Transverse colon (tissue), 4 donors: ENCODE measurements around the gene SLC49A3. TPM values are rescaled to one million over a fixed set of nuclear protein-coding genes. Genes with fewer than 3 reads are reported as not detected.

Experiments used
- DNase-seq: peaks from one replicate; pipeline ENCODE4 v3.0.0-alpha.2; 2019
- H3K27ac ChIP-seq, 4 donors: fragments of 200-600 bp; sonication (generic); 2 replicates each; pipeline ENCODE4 v1.5.1; 2016 to 2018; ENCODE audit warnings: inconsistent platforms in 4 of 4
- H3K27me3 ChIP-seq: fragments of 200-600 bp; sonication (generic); 2 replicates; pipeline ENCODE4 v1.5.1; 2017; ENCODE audit warnings: inconsistent platforms
- H3K36me3 ChIP-seq, 4 donors: fragments of 200-600 bp; sonication (generic); 2 replicates each; pipeline ENCODE4 v1.5.1; 2017 to 2019; ENCODE audit warnings: inconsistent platforms in 4 of 4
- H3K4me1 ChIP-seq, 4 donors: fragments of 200-600 bp; sonication (generic); 2 replicates each; pipeline ENCODE4 v1.5.1; 2017 to 2020; ENCODE audit warnings: inconsistent platforms in 4 of 4
- H3K4me3 ChIP-seq, 4 donors: fragments of 200-600 bp; sonication (generic); 1 replicate in 1 of 4; 2 replicates in 3 of 4; pipeline versions ENCODE4 v1.5.1 to v1.6.1; 2017 to 2019; ENCODE audit warnings: inconsistent platforms in 4 of 4
- H3K9me3 ChIP-seq, 2 donors: fragments of 200-600 bp; sonication (generic); 2 replicates each; pipeline ENCODE4 v1.5.1; 2017 to 2019; ENCODE audit warnings: inconsistent platforms in 2 of 2
- CTCF ChIP-seq, 5 experiments: fragments of 200-600 bp in 3 of 5; fragments of 450-650 bp in 2 of 5; sonication (generic) in 3 of 5; IDR thresholded peaks; 1 replicate in 2 of 5; 2 replicates in 3 of 5; pipeline ENCODE4 v1.5.1; 2016 to 2017; ENCODE audit warnings: antibody characterized with exemption in 5 of 5, inconsistent platforms in 3 of 5, mild to moderate bottlenecking in 2 of 5, moderate library complexity in 1 of 5
- EP300 ChIP-seq: sonication (generic); formaldehyde crosslinking; IDR thresholded peaks from one replicate; pipeline ENCODE4 v1.6.1; 2017; ENCODE audit warnings: antibody characterized with exemption, low read depth
- POLR2A ChIP-seq: fragments of 450-650 bp; IDR thresholded peaks from one replicate; pipeline ENCODE4 v1.6.1; 2016; ENCODE audit warnings: antibody characterized with exemption, mild to moderate bottlenecking, moderate library complexity
- POLR2AphosphoS5 ChIP-seq, 3 donors: sonication (generic); formaldehyde crosslinking; IDR thresholded peaks; one replicate each; pipeline ENCODE4 v1.6.1; 2016; ENCODE audit warnings: antibody characterized with exemption in 3 of 3
- WGBS, 2 donors: methylation state at CpG; one replicate each; pipeline ENCODE4 v1.1.5; 2018; ENCODE audit warnings: low coverage in 1 of 2; 5-methylcytosine and 5-hydroxymethylcytosine counted together
- in situ Hi-C, 4 donors: fragments of 200-750 bp; cut with MboI; loops; one replicate each; pipeline versions ENCODE4 v1.15.0 to v1.15.1; 2017; ENCODE audit warnings: low sequenced_read_pairs in 3 of 4, low pct_ligation_motif_present in 1 of 4, low pct_unique_long_range_greater_than_20kb in 1 of 4
- intact Hi-C: fragments of 100-400 bp; cut with DNase I; formaldehyde crosslinking; loops from one replicate; pipeline ENCODE4 v1.15.1; 2023; ENCODE audit warnings: low total_unique reads
- total RNA-seq, 4 donors: library from RNA; depleted of rRNA; stranded (reverse); fragments of >200 nt; gene quantifications; one replicate each; pipeline ENCODE4 v1.1.0, GENCODE V29; 2016

SLC49A3 gene
- total RNA-seq, 4 donors from 2014 or later = 1.2 to 17.6 (median 9.2) TPM

DNA sequence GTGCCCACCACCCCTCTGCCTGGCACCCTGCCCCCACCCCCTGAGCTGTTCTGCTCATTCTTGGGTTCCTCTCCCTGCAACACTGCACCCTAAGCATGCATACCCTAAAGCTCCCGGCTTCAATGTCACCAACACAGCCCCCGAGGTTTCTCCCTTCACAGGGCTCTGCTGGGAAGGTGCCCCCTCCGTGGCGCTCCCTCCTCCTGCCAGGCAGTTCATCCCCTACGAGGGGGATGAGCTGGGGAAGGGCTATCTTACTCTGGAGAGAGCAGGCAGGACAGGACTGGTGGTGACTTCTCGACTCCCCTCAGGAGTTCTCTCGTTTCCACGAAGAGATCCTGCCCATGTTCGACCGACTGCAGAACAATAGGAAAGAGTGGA, 21.4 kb downstream of the SLC49A3 start:
- no peak overlapping the region for H3K4me3 ChIP-seq
- 68% methylated on average over 10 of the region's 10 CpGs; no CpG with 5 or more reads in 1 of the 2 donors for WGBS, 2 donors
- H3K9me3 ChIP-seq = no peaks in the 10 kb centered on the region
- in situ Hi-C loops = no loop called here
- no peak for TF ChIP-seq EP300
- no peak for TF ChIP-seq CTCF (IDR thresholded peaks at IDR 0.05)
- TF ChIP-seq POLR2A = no peak
- TF ChIP-seq POLR2AphosphoS5 (IDR thresholded peaks at IDR 0.05) = no peak
- peaks cover 6% of the 10 kb centered on the region for H3K27me3 ChIP-seq
- DNase-seq = no peak
- intact Hi-C loops = no loop called here
- peaks cover 0 to 10% (median 7%) of the 10 kb centered on the region in 4 donors for H3K4me1 ChIP-seq
- H3K27ac ChIP-seq = no peak overlapping the region
- H3K36me3 ChIP-seq = peaks cover 0 to 12% (median 5%) of the 10 kb centered on the region in 4 donors

DNA sequence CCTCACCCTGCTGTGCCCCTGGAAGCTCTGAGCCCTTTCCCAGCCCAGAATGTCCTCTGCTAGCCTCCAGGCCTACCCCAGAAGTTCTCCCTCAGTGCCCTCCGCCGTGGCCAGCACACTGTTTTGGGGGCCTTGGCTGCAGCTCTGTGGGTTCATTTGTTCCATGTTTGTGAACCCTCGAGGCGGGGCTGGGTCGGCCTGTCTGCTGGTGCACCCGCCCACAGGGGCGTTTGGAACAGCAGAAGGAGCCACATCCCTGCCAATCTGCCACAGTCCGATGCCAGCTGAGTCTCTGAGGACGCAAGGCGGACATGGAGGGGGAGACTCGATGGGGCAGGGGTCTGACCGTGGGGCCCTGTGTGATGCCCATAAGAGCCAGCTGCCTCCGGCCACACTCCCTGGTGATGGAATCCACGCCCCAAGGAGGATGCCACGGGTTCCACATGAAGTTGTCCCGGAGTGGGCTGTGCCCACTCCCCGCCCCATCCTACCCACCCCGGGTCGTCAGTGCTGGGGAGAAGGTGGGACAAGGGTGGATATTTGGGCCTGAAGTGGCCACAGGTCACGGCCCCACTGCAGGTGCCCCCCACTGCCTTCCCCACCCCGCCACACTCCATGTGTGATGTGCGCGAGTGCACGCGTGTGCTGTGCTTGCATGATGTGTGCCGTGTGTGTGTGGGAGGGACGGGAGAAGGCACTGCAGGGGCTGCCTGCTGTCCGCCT, 22.0 kb downstream of the SLC49A3 start:
- peaks cover 0 to 8% (median 3%) of the 10 kb centered on the region in 4 donors for H3K36me3 ChIP-seq
- intact Hi-C loops (no loop called here), in situ Hi-C loops (no loop called here)
- no peaks in the 10 kb centered on the region for H3K9me3 ChIP-seq
- peaks cover 0 to 10% (median 6%) of the 10 kb centered on the region in 4 donors for H3K4me1 ChIP-seq
- H3K4me3 ChIP-seq = no peak overlapping the region
- no peak for DNase-seq
- TF ChIP-seq POLR2A = no peak
- TF ChIP-seq EP300 = no peak
- peaks cover 6% of the 10 kb centered on the region for H3K27me3 ChIP-seq
- H3K27ac ChIP-seq = no peak overlapping the region
- WGBS, 2 donors = 77% methylated on average over 22 of the region's 28 CpGs; no CpG with 5 or more reads in 1 of the 2 donors

DNA sequence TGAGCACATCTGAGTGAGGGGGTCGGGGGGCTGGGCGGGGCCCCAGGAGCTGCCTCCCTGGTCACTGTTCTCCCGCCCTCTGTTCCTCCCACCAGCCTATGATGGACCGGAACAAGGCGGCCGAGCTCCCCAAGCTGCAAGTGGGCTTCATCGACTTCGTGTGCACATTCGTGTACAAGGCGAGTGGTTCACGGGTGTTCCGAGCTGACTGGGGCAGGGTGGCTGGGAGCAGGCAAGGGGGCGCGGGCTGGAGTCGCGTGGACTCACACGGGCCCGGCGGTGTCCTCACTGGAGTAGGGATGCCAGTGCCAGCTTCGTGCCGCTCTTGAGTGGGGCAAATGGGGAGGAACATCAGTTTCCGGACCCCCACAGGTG, 22.5 kb downstream of the SLC49A3 start:
- Histone ChIP-seq H3K27me3 (peaks cover 6% of the 10 kb centered on the region), H3K4me1 (peaks cover 0 to 10% (median 6%) of the 10 kb centered on the region in 4 donors), H3K36me3 (peaks cover 0 to 3% (median under 1%) of the 10 kb centered on the region in 4 donors), H3K27ac (no peak overlapping the region), H3K4me3 (no peak overlapping the region), H3K9me3 (no peaks in the 10 kb centered on the region)
- DNase-seq = no peak
- TF ChIP-seq EP300 (no peak), POLR2A (no peak), POLR2AphosphoS5 (IDR thresholded peaks at IDR 0.05) (no peak), CTCF (IDR thresholded peaks at IDR 0.05) (no peak)
- intact Hi-C loops = no loop called here
- 90% methylated on average over 22 of the region's 22 CpGs; no CpG with 5 or more reads in 1 of the 2 donors for WGBS, 2 donors
- in situ Hi-C loops = no loop called here

DNA sequence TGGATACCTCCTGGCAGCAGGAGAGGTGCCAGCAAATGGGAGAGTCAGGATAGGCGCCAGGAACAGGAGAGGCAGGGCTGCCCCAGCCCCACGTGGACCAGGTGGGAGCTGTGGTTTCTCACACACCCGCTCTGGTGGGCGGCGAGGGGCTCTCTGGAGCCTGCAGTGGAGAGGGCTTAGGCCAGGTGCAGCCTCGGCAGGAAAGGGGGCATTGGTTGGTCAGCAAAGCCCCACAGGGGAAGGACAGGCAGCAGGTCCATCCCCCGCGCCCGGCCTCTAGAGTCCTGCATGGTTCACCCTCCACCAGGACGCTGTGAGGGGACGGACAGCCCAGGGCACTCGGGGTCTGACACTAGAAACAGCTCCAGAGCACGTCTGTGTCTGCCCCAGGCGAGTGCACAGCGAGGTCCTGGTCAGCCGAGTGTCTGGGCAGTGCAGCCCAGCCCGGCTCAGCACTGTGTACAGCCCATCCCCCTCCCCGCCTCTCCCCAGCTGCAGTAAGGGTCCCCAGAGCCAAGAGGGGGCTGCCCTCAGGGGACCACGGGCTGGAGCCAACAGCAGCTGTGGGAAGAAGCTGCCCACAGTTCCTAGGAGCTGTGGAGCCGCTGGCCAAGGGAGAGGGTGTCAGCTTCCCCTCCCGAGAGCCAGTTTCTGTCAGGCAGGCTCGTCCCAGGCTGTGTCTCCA, 23.1 kb downstream of the SLC49A3 start:
- Histone ChIP-seq H3K36me3 (no peaks in the 10 kb centered on the region), H3K9me3 (no peaks in the 10 kb centered on the region), H3K4me1 (peaks cover 0 to 10% (median 6%) of the 10 kb centered on the region in 4 donors), H3K27me3 (peaks cover 6% of the 10 kb centered on the region), H3K27ac (no peak overlapping the region), H3K4me3 (no peak overlapping the region)
- no peak for DNase-seq
- in situ Hi-C loops (no loop called here), intact Hi-C loops (no loop called here)
- no peak for TF ChIP-seq CTCF (IDR thresholded peaks at IDR 0.05)
- TF ChIP-seq POLR2A = no peak
- no peak for TF ChIP-seq POLR2AphosphoS5 (IDR thresholded peaks at IDR 0.05)
- no peak for TF ChIP-seq EP300
- WGBS, 2 donors = 71% methylated on average over 21 of the region's 22 CpGs; no CpG with 5 or more reads in 1 of the 2 donors
